SK-N-SH (cell line): ENCODE measurements around the gene CRTC1. TPM values are rescaled to one million over a fixed set of nuclear protein-coding genes. Genes with fewer than 3 reads are reported as not detected.

ENCODE experiments used
- CTCF ChIA-PET: fragments of 300-600, 350-600 bp; formaldehyde crosslinking; extraction: SDS; loops from one replicate; lab custom pipeline; 2021; lab: Yijun Ruan, JAX
- POLR2A ChIA-PET: fragments of 350-600 bp; sonication (Branson Sonifier 250); formaldehyde crosslinking; extraction: SDS; loops from one replicate; lab custom pipeline; 2020; ENCODE audit warnings: antibody characterized with exemption, inconsistent platforms; lab: Yijun Ruan, JAX
- DNase-seq: peaks from one replicate; pipeline ENCODE4 v3.0.0; 2012
- H2AFZ ChIP-seq: fragments of 200-600 bp; sonication (generic); 2 replicates; pipeline ENCODE4 v1.8.1; 2016; ENCODE audit warnings: antibody characterized with exemption, mild to moderate bottlenecking, low read depth
- H3F3A ChIP-seq: fragments of 200-600 bp; sonication (generic); replicated peaks from 2 replicates; pipeline ENCODE3; 2016; ENCODE audit warnings: antibody characterized with exemption, mild to moderate bottlenecking; ENCODE audit not compliant: insufficient read depth
- H3K27ac ChIP-seq, 2 experiments: fragments of 200-500 bp in 1 of 2; fragments of 200-600 bp in 1 of 2; sonication (Bioruptor generic) in 1 of 2; sonication (generic), shearing (Covaris generic) in 1 of 2; 2 replicates each; pipeline versions ENCODE4 v1.5.1 to v1.6.1; 2014 to 2016; ENCODE audit warnings: low read depth in 2 of 2, inconsistent platforms in 1 of 2, low read length in 1 of 2, mild to moderate bottlenecking in 1 of 2, mixed read lengths in 1 of 2
- H3K27me3 ChIP-seq: fragments of 200-600 bp; sonication (generic), shearing (Covaris generic); 2 replicates; pipeline ENCODE4 v1.6.1; 2016; ENCODE audit warnings: mixed run types; ENCODE audit not compliant: insufficient read depth
- H3K36me3 ChIP-seq, 2 experiments: fragments of 200-500 bp in 1 of 2; fragments of 200-600 bp in 1 of 2; sonication (Bioruptor generic) in 1 of 2; sonication (generic) in 1 of 2; replicated peaks in 1 of 2; 2 replicates each; pipeline versions ENCODE3 to v1.5.1; 2014 to 2016; ENCODE audit warnings: low read length in 1 of 2, mild to moderate bottlenecking in 1 of 2; ENCODE audit not compliant: insufficient read depth in 2 of 2, control insufficient read depth in 1 of 2
- H3K4me1 ChIP-seq, 2 experiments: fragments of 200-500 bp in 1 of 2; fragments of 200-600 bp in 1 of 2; sonication (Bioruptor generic) in 1 of 2; sonication (generic), shearing (Covaris generic) in 1 of 2; 2 replicates each; pipeline versions ENCODE4 v1.5.1 to v1.6.1; 2014 to 2016; ENCODE audit warnings: low read depth in 1 of 2, low read length in 1 of 2, mixed run types in 1 of 2; ENCODE audit not compliant: insufficient read depth in 2 of 2, control insufficient read depth in 1 of 2
- H3K4me2 ChIP-seq: fragments of 200-600 bp; sonication (generic), shearing (Covaris generic); 2 replicates; pipeline ENCODE4 v1.6.1; 2017; ENCODE audit warnings: mixed run types
- H3K4me3 ChIP-seq, 2 experiments: fragments of 200-500 bp in 1 of 2; fragments of 200-600 bp in 1 of 2; sonication (Bioruptor generic) in 1 of 2; sonication (generic), shearing (Covaris generic) in 1 of 2; 2 replicates each; pipeline versions ENCODE4 v1.5.1 to v1.8.1; 2014 to 2016; ENCODE audit warnings: low read depth in 2 of 2, inconsistent platforms in 1 of 2, low read length in 1 of 2, mild to moderate bottlenecking in 1 of 2, mixed read lengths in 1 of 2, moderate library complexity in 1 of 2
- H3K79me2 ChIP-seq: fragments of 200-600 bp; sonication (generic); 2 replicates; pipeline ENCODE4 v1.8.1; 2017; ENCODE audit warnings: mild to moderate bottlenecking; ENCODE audit not compliant: insufficient read depth
- H3K9ac ChIP-seq: fragments of 200-600 bp; sonication (generic); 2 replicates; pipeline ENCODE4 v1.6.1; 2017; ENCODE audit warnings: mixed run types
- H3K9me2 ChIP-seq: fragments of 200-600 bp; sonication (generic); 2 replicates; pipeline ENCODE4 v1.6.1; 2017; ENCODE audit warnings: mixed run types
- H3K9me3 ChIP-seq: fragments of 200-600 bp; sonication (generic); 2 replicates; pipeline ENCODE4 v1.6.1; 2017; ENCODE audit warnings: mixed run types, mild to moderate bottlenecking, moderate library complexity
- H4K20me1 ChIP-seq: fragments of 200-600 bp; sonication (generic); 2 replicates; pipeline ENCODE4 v1.6.1; 2017; ENCODE audit warnings: mild to moderate bottlenecking, mixed run types; ENCODE audit not compliant: insufficient read depth
- CHD2 ChIP-seq: fragments of 150-350 bp; IDR thresholded peaks from 2 replicates; pipeline ENCODE4 v1.6.1; 2018; ENCODE audit warnings: low read length; ENCODE audit not compliant: partially characterized antibody
- ELF1 ChIP-seq: IDR thresholded peaks from 2 replicates; pipeline ENCODE4 v1.4.0; 2012
- EZH2phosphoT487 ChIP-seq: fragments of 200-600 bp; sonication (generic); IDR thresholded peaks from 2 replicates; pipeline ENCODE4 v1.6.1; 2017; ENCODE audit warnings: low read depth, mixed run types, mild to moderate bottlenecking, antibody characterized with exemption, moderate library complexity, borderline replicate concordance
- FOXJ3 ChIP-seq: sonication (generic); formaldehyde crosslinking; IDR thresholded peaks from 2 replicates; pipeline ENCODE4 v1.5.1; 2020; ENCODE audit warnings: mild to moderate bottlenecking, missing genetic modification reagents
- GABPA ChIP-seq: IDR thresholded peaks from 2 replicates; pipeline ENCODE4 v1.4.0; 2012; ENCODE audit warnings: low read depth, mild to moderate bottlenecking
- GATA2 ChIP-seq: sonication (generic); formaldehyde crosslinking; IDR thresholded peaks from 2 replicates; pipeline ENCODE4 v1.5.0; 2020; ENCODE audit warnings: mild to moderate bottlenecking, missing genetic modification reagents
- JUND ChIP-seq: IDR thresholded peaks from 2 replicates; pipeline ENCODE4 v1.4.0; 2012
- MEF2A ChIP-seq: IDR thresholded peaks from 2 replicates; pipeline ENCODE4 v1.4.0; 2012; ENCODE audit warnings: low read depth, borderline replicate concordance
- NFIC ChIP-seq: IDR thresholded peaks from 2 replicates; pipeline ENCODE4 v1.4.0; 2012; ENCODE audit warnings: borderline replicate concordance
- NRF1 ChIP-seq: IDR thresholded peaks from 2 replicates; pipeline ENCODE4 v1.6.1; 2012; ENCODE audit warnings: low read depth, mild to moderate bottlenecking, low read length
- POLR2AphosphoS5 ChIP-seq: IDR thresholded peaks from 2 replicates; pipeline ENCODE4 v1.6.1; 2012; ENCODE audit warnings: low read depth, low read length
- RFX5 ChIP-seq: IDR thresholded peaks from 2 replicates; pipeline ENCODE4 v1.6.1; 2012; ENCODE audit warnings: mild to moderate bottlenecking, improper control_type of control experiment, low read length
- RXRA ChIP-seq: IDR thresholded peaks from 2 replicates; pipeline ENCODE4 v1.4.0; 2012; ENCODE audit warnings: low read depth, mild to moderate bottlenecking, borderline replicate concordance
- SMC3 ChIP-seq: IDR thresholded peaks from 2 replicates; pipeline ENCODE4 v1.6.1; 2012; ENCODE audit warnings: low read depth, low read length, improper control_type of control experiment
- TAF1 ChIP-seq: IDR thresholded peaks from 2 replicates; pipeline ENCODE4 v1.6.1; 2012; ENCODE audit warnings: low read depth, mild to moderate bottlenecking, low read length, moderate library complexity, borderline replicate concordance
- YY1 ChIP-seq: IDR thresholded peaks from 2 replicates; pipeline ENCODE4 v1.4.0; 2012; ENCODE audit warnings: low read depth, mild to moderate bottlenecking
- ZBTB33 ChIP-seq: IDR thresholded peaks from 2 replicates; pipeline ENCODE4 v1.4.0; 2012; ENCODE audit warnings: low read depth, borderline replicate concordance
- WGBS: methylation state at CpG from one replicate; pipeline ENCODE4 v1.1.6; 2017; ENCODE audit warnings: low lambda C conversion rate; 5-methylcytosine and 5-hydroxymethylcytosine counted together
- polyA plus RNA-seq, 3 experiments: library from polyadenylated mRNA; depleted of rRNA; stranded (reverse); fragments of >200 nt; gene quantifications; 2 replicates each; pipeline ENCODE4 v1.2.3, GENCODE V29; 2012
- TF ChIP-seq, protein P1 (sequence below): fragments of 150-350 bp; IDR thresholded peaks from 2 replicates; pipeline ENCODE4 v1.6.1; 2017; ENCODE audit warnings: antibody characterized with exemption, low read length, low read depth, borderline replicate concordance

Gene CRTC1
- polyA plus RNA-seq, 1 of the 3 experiments (the other 2 are of a cell fraction) = 5.0 TPM

DNA sequence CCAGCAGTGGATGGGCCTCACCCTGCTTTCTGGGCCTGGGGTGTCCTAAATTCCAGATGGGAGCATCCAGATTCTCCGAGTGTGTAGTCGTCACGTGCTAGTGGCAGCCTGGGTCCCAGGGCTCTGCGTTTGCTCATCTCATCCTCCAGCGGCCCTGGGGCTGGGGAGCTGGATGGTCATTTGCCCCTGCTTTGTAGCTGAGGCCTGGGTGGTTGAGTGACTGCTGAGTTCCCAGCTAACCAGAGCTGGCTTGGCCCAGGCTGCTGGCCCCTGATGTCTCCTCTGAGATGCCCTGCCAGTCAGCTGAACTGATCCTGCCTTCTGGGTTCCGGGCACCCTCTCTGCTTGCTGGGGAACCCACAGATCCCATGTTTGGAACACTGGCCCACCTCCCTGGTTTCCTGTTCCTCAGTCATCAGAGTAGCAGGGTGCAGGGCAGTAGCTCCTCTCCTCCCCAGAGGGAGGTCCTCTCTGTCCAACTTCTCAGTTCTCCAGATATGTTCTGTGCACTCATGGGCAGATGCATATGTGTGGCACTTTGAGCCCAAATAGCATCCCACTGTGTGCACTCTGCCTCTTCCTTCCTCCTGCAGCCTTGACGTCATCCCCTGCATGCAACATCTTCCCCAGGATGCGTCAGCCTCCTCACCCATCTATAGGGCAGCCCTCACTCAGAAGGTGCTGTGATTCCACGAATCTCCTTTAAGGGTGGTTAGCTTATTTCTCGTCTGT is 22.4 kb upstream of the CRTC1 start:
- H3K27me3 ChIP-seq = no peaks in the 10 kb centered on the region
- H3K36me3 ChIP-seq = peaks cover 0 to 2% of the 10 kb centered on the region in 2 experiments
- H3K27ac ChIP-seq = peak overlapping the region in 1 of 2 experiments; percentile 64; a peak in 2 of 4 replicates
- H3K9me2 ChIP-seq = no peaks in the 10 kb centered on the region
- peak overlapping the region; percentile 45 for H3K4me2 ChIP-seq
- H3K9ac ChIP-seq = peak overlapping the region; percentile 28; the same call in 1 of the 2 replicates
- ChIA-PET POLR2A (no interaction called here), CTCF (interaction anchor here (1.7 kb wide), 1 partner anchor 11 kb away, joined by 6 read pairs; no protein-coding TSS in a partner anchor)
- peaks cover 30% of the 10 kb centered on the region for H3F3A ChIP-seq
- DNase-seq = no peak
- TF ChIP-seq YY1 (no peak), ELF1 (no peak), POLR2AphosphoS5 (no peak), CHD2 (no peak), TAF1 (no peak), RFX5 (no peak), GABPA (no peak), RXRA (no peak), NRF1 (no peak), ZBTB33 (no peak), NFIC (no peak), JUND (no peak), GATA2 (no peak), SMC3 (no peak), MEF2A (no peak), FOXJ3 (no peak), EZH2phosphoT487 (no peak)
- TF ChIP-seq, protein P1, sequence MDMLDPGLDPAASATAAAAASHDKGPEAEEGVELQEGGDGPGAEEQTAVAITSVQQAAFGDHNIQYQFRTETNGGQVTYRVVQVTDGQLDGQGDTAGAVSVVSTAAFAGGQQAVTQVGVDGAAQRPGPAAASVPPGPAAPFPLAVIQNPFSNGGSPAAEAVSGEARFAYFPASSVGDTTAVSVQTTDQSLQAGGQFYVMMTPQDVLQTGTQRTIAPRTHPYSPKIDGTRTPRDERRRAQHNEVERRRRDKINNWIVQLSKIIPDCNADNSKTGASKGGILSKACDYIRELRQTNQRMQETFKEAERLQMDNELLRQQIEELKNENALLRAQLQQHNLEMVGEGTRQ = no peak
- H3K79me2 ChIP-seq = 0 out of 2 replicates have a peak, but pooled peaks cover 3% of the 10 kb centered on the region
- H2AFZ ChIP-seq = no peak overlapping the region; the same call in 1 of the 2 replicates
- no peak overlapping the region for H3K4me3 ChIP-seq
- no peaks in the 10 kb centered on the region for H3K9me3 ChIP-seq
- no peaks in the 10 kb centered on the region for H4K20me1 ChIP-seq
- 100% methylated on average over 4 of the region's 10 CpGs for WGBS
- peaks cover 13 to 32% of the 10 kb centered on the region in 2 experiments; a peak in 3 of 4 replicates for H3K4me1 ChIP-seq
